Iris pigment epithelial cell (primary cell): ENCODE results near the gene PRTN3.
A peak's percentile ranks its signal among the peaks of the same experiment; 100 is the strongest.
"Not testable (repeated sequence)": the region's sequence is repeated elsewhere in the genome, so short reads cannot be mapped to it uniquely, and the experiment has no call there.

Source experiments
- DNase-seq: peaks from one replicate; pipeline ENCODE4 v3.0.0-alpha.2; 2011; ENCODE audit warnings: low read depth

The PRTN3 gene

GRCh38 chr19:867301-867793 is 26.5 kb downstream of the PRTN3 start:
- no peak for DNase-seq

GRCh38 chr19:867855-868457 is 27.2 kb downstream of the PRTN3 start:
- no peak for DNase-seq

GRCh38 chr19:868458-869244 is 27.9 kb downstream of the PRTN3 start:
- no peak for DNase-seq

- peak; percentile 93 for DNase-seq
Observed at GRCh38 chr19:869245-870177, 28.7 kb downstream of the PRTN3 start.

GRCh38 chr19:870314-870713 is 29.5 kb downstream of the PRTN3 start:
- no peak for DNase-seq

- DNase-seq = no peak
Observed at GRCh38 chr19:870963-871401, 30.2 kb downstream of the PRTN3 start.

GRCh38 chr19:871446-872265 is 30.9 kb downstream of the PRTN3 start:
- no peak for DNase-seq

GRCh38 chr19:872266-872951 is 31.6 kb downstream of the PRTN3 start:
- peak; percentile 76 for DNase-seq

- peak; percentile 75 for DNase-seq
Observed at GRCh38 chr19:873084-873483, 32.3 kb downstream of the PRTN3 start.

- no peak for DNase-seq
Observed at GRCh38 chr19:873561-874041, 32.8 kb downstream of the PRTN3 start.

- DNase-seq = no peak
Observed at GRCh38 chr19:875265-875879, 34.6 kb downstream of the PRTN3 start.

- DNase-seq = no peak
Observed at GRCh38 chr19:876089-876488, 35.3 kb downstream of the PRTN3 start.

GRCh38 chr19:876780-877314 is 36.0 kb downstream of the PRTN3 start:
- no peak for DNase-seq

- DNase-seq = not testable (repeated sequence)
Observed at GRCh38 chr19:877992-878660, 37.3 kb downstream of the PRTN3 start.

GRCh38 chr19:878751-879561 is 38.2 kb downstream of the PRTN3 start:
- DNase-seq = not testable (repeated sequence)

GRCh38 chr19:879711-880438 is 39.1 kb downstream of the PRTN3 start:
- no peak for DNase-seq

GRCh38 chr19:881385-882071 is 40.7 kb downstream of the PRTN3 start:
- no peak for DNase-seq
